GM12878 (cell line): ENCODE results near the gene KIF22. TPM values are rescaled to one million over a fixed set of nuclear protein-coding genes. Genes with fewer than 3 reads are reported as not detected.

ENCODE experiments used
- ASH2L ChIP-seq: fragments of 300-600, 200-600 bp; sonication (generic); IDR thresholded peaks from 2 replicates; pipeline ENCODE4 v1.6.1; 2017; ENCODE audit warnings: low read depth, mild to moderate bottlenecking, borderline replicate concordance
- BRCA1 ChIP-seq: IDR thresholded peaks from 2 replicates; pipeline ENCODE4 v1.6.1; 2011; ENCODE audit warnings: low read depth, low read length, improper control_type of control experiment
- CBFB ChIP-seq: IDR thresholded peaks from 2 replicates; pipeline ENCODE4 v1.6.1; 2016; ENCODE audit warnings: antibody characterized with exemption, low read depth
- CBX3 ChIP-seq: fragments of 200-600 bp; sonication (generic); IDR thresholded peaks from 2 replicates; pipeline ENCODE4 v1.6.1; 2016; ENCODE audit warnings: low read depth, borderline replicate concordance
- CREB1 ChIP-seq: IDR thresholded peaks from 2 replicates; pipeline ENCODE4 v1.6.1; 2012; ENCODE audit warnings: low read depth, mild to moderate bottlenecking, inconsistent platforms
- EED ChIP-seq: sonication (generic); IDR thresholded peaks from 2 replicates; pipeline ENCODE4 v1.6.1; 2016; ENCODE audit warnings: antibody characterized with exemption, low read depth
- ETV6 ChIP-seq, 2 experiments: fragments of 450-650 bp in 1 of 2; IDR thresholded peaks in 1 of 2; conservative IDR thresholded peaks in 1 of 2; 2 replicates each; pipeline ENCODE4 v1.6.1; 2014; ENCODE audit warnings: antibody characterized with exemption in 1 of 2, borderline replicate concordance in 1 of 2, low read depth in 1 of 2, mild to moderate bottlenecking in 1 of 2, moderate library complexity in 1 of 2
- IKZF1 ChIP-seq: fragments of 450-650 bp; conservative IDR thresholded peaks from 2 replicates; pipeline ENCODE4 v1.6.1; 2017; ENCODE audit warnings: antibody characterized with exemption, mild to moderate bottlenecking
- JUNB ChIP-seq: IDR thresholded peaks from 2 replicates; pipeline ENCODE4 v1.6.1; 2016; ENCODE audit warnings: antibody characterized with exemption, mild to moderate bottlenecking
- MTA2 ChIP-seq: fragments of 450-650 bp; IDR thresholded peaks from 2 replicates; pipeline ENCODE4 v1.6.1; 2016; ENCODE audit warnings: low read depth, mild to moderate bottlenecking, moderate library complexity
- NFXL1 ChIP-seq: fragments of 450-650 bp; IDR thresholded peaks from 2 replicates; pipeline ENCODE4 v1.6.1; 2017; ENCODE audit warnings: antibody characterized with exemption, mild to moderate bottlenecking, borderline replicate concordance
- RBBP5 ChIP-seq: fragments of 200-600 bp; sonication (generic); conservative IDR thresholded peaks from 2 replicates; pipeline ENCODE4 v1.6.1; 2016
- RCOR1 ChIP-seq: conservative IDR thresholded peaks from 2 replicates; pipeline ENCODE4 v1.6.1; 2012; ENCODE audit warnings: low read depth, low read length, improper control_type of control experiment
- SIX5 ChIP-seq: IDR thresholded peaks from 2 replicates; pipeline ENCODE4 v1.6.1; 2011; ENCODE audit warnings: mild to moderate bottlenecking, low read depth, low read length, moderate library complexity; ENCODE audit not compliant: severe bottlenecking
- STAT3 ChIP-seq: IDR thresholded peaks from 2 replicates; pipeline ENCODE4 v1.6.1; 2011; ENCODE audit warnings: low read depth, low read length, improper control_type of control experiment
- TCF12 ChIP-seq: IDR thresholded peaks from 2 replicates; pipeline ENCODE4 v1.6.1; 2011; ENCODE audit warnings: low read depth, mild to moderate bottlenecking, low read length
- ZBED1 ChIP-seq: IDR thresholded peaks from 2 replicates; pipeline ENCODE4 v1.6.1; 2016; ENCODE audit warnings: borderline replicate concordance
- polyA plus RNA-seq, 11 experiments: library from polyadenylated mRNA; depleted of rRNA in 4 of 11; unstranded in 6 of 11; stranded (reverse) in 5 of 11; fragments of >200 nt; fragmentation: Nextera tagmentation in 4 of 11; fragmentation: Illumina TruSeq in 1 of 11; extraction: Ambion mirVana in 4 of 11; extraction: Trizol in 1 of 11; gene quantifications; 1 replicate in 1 of 11; 2 replicates in 10 of 11; pipeline versions ENCODE4 v1.2.1 to v1.2.3, GENCODE V29; 2011 to 2016; ENCODE audit warnings: inconsistent platforms in 2 of 11, missing spikeins in 2 of 11, low read depth in 1 of 11
- total RNA-seq, 4 experiments: library from RNA; depleted of rRNA in 3 of 4; stranded (reverse); fragments of >200 nt in 3 of 4; fragmentation: Illumina TruSeq in 1 of 4; extraction: Trizol in 1 of 4; gene quantifications; 2 replicates each; pipeline versions ENCODE4 v1.2.1 to v1.2.3, GENCODE V29; 2013 to 2021
- TF ChIP-seq, protein P1 (sequence below): fragments of 450-650 bp; formaldehyde crosslinking; IDR thresholded peaks from 2 replicates; pipeline ENCODE4 v1.5.0; 2022; ENCODE audit warnings: mild to moderate bottlenecking, missing genetic modification characterization
- TF ChIP-seq, protein P2 (sequence below): fragments of 450-650 bp; IDR thresholded peaks from 2 replicates; pipeline ENCODE4 v1.6.1; 2016; ENCODE audit warnings: mild to moderate bottlenecking
- TF ChIP-seq, protein P3 (sequence below): fragments of 450-650 bp; IDR thresholded peaks from 2 replicates; pipeline ENCODE4 v1.6.1; 2017; ENCODE audit warnings: mild to moderate bottlenecking, moderate library complexity
- TF ChIP-seq, protein P4 (sequence below): fragments of 450-650 bp; IDR thresholded peaks from 2 replicates; pipeline ENCODE4 v1.6.1; 2016; ENCODE audit warnings: mild to moderate bottlenecking

KIF22 gene
- total and polyA plus RNA-seq, 10 of the 15 experiments (the other 5 are each of a cell fraction or from before 2014, with no cell fraction given), result 7.6 to 158 (median 132) TPM

DNA sequence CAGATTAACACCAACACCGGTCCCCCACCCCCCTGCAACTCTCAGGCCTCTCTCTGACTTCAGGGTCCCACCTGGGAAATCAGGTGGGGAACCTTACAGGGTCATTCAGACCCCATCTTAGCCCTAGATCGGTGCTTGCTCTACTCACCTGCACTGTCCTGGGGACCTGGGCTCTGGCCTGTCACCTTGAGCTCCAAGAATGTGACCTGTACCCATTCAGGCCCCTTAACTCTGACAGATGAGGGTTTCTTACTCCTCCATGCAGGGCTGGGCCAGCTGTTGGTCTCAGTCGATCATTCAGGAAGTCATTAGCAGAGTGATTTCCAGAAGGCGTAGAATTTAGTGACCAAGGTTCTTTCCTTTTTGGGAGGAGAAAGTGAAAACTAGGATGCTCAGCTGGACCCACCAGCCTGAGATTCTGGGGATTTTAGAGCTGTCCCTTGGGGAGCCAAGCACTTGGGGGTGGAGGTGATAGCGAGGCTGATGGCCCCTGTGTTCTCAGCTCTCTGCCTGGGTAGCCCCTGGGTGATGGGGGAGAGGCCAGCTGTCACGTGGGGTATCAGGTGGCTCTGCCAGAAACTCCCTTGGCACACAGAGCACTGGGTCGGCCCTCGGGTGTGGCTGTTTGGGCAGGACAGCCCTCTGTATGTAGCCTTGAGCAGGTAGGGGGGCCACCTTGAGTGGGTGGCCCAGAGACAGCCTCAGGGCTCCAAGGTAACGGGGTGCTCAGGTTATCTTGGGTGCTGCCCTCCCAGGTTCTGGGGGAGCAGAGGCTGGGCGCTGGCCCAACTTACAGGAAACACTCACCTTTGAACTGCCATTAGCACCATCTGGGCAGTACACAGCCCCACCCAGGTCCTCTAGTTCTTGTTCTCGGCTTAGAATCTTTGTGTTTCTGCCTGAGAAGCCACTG, 30.4 kb downstream of the KIF22 start (continued):
- TF ChIP-seq SIX5 (no peak), ASH2L (no peak), STAT3 (no peak), BRCA1 (no peak), TCF12 (0 out of 2 replicates have a peak, but pooled peaks have one; percentile 1), IKZF1 (peak; percentile 32), RCOR1 (no peak), ETV6 (conservative IDR thresholded peaks at IDR 0.05 in 1 of 2, IDR thresholded peaks at IDR 0.05 in 1 of 2; ENCODE audit: borderline replicate concordance in 1 of 2, low read depth in 1 of 2) (no peak), EED (no peak; the same call in 1 of the 2 replicates), NFXL1 (no peak), ZBED1 (no peak), CBFB (no peak), CREB1 (no peak), MTA2 (peak; percentile 32; the same call in 1 of the 2 replicates), JUNB (no peak), CBX3 (no peak), RBBP5 (no peak)
- TF ChIP-seq, protein P1, sequence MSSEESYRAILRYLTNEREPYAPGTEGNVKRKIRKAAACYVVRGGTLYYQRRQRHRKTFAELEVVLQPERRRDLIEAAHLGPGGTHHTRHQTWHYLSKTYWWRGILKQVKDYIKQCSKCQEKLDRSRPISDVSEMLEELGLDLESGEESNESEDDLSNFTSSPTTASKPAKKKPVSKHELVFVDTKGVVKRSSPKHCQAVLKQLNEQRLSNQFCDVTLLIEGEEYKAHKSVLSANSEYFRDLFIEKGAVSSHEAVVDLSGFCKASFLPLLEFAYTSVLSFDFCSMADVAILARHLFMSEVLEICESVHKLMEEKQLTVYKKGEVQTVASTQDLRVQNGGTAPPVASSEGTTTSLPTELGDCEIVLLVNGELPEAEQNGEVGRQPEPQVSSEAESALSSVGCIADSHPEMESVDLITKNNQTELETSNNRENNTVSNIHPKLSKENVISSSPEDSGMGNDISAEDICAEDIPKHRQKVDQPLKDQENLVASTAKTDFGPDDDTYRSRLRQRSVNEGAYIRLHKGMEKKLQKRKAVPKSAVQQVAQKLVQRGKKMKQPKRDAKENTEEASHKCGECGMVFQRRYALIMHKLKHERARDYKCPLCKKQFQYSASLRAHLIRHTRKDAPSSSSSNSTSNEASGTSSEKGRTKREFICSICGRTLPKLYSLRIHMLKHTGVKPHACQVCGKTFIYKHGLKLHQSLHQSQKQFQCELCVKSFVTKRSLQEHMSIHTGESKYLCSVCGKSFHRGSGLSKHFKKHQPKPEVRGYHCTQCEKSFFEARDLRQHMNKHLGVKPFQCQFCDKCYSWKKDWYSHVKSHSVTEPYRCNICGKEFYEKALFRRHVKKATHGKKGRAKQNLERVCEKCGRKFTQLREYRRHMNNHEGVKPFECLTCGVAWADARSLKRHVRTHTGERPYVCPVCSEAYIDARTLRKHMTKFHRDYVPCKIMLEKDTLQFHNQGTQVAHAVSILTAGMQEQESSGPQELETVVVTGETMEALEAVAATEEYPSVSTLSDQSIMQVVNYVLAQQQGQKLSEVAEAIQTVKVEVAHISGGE, result no peak
- TF ChIP-seq, protein P2, sequence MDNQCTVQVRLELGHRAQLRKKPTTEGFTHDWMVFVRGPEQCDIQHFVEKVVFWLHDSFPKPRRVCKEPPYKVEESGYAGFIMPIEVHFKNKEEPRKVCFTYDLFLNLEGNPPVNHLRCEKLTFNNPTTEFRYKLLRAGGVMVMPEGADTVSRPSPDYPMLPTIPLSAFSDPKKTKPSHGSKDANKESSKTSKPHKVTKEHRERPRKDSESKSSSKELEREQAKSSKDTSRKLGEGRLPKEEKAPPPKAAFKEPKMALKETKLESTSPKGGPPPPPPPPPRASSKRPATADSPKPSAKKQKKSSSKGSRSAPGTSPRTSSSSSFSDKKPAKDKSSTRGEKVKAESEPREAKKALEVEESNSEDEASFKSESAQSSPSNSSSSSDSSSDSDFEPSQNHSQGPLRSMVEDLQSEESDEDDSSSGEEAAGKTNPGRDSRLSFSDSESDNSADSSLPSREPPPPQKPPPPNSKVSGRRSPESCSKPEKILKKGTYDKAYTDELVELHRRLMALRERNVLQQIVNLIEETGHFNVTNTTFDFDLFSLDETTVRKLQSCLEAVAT, result no peak
- TF ChIP-seq, protein P3, sequence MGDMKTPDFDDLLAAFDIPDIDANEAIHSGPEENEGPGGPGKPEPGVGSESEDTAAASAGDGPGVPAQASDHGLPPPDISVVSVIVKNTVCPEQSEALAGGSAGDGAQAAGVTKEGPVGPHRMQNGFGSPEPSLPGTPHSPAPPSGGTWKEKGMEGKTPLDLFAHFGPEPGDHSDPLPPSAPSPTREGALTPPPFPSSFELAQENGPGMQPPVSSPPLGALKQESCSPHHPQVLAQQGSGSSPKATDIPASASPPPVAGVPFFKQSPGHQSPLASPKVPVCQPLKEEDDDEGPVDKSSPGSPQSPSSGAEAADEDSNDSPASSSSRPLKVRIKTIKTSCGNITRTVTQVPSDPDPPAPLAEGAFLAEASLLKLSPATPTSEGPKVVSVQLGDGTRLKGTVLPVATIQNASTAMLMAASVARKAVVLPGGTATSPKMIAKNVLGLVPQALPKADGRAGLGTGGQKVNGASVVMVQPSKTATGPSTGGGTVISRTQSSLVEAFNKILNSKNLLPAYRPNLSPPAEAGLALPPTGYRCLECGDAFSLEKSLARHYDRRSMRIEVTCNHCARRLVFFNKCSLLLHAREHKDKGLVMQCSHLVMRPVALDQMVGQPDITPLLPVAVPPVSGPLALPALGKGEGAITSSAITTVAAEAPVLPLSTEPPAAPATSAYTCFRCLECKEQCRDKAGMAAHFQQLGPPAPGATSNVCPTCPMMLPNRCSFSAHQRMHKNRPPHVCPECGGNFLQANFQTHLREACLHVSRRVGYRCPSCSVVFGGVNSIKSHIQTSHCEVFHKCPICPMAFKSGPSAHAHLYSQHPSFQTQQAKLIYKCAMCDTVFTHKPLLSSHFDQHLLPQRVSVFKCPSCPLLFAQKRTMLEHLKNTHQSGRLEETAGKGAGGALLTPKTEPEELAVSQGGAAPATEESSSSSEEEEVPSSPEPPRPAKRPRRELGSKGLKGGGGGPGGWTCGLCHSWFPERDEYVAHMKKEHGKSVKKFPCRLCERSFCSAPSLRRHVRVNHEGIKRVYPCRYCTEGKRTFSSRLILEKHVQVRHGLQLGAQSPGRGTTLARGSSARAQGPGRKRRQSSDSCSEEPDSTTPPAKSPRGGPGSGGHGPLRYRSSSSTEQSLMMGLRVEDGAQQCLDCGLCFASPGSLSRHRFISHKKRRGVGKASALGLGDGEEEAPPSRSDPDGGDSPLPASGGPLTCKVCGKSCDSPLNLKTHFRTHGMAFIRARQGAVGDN, result peak; percentile 57; the same call in 1 of the 2 replicates
- TF ChIP-seq, protein P4, sequence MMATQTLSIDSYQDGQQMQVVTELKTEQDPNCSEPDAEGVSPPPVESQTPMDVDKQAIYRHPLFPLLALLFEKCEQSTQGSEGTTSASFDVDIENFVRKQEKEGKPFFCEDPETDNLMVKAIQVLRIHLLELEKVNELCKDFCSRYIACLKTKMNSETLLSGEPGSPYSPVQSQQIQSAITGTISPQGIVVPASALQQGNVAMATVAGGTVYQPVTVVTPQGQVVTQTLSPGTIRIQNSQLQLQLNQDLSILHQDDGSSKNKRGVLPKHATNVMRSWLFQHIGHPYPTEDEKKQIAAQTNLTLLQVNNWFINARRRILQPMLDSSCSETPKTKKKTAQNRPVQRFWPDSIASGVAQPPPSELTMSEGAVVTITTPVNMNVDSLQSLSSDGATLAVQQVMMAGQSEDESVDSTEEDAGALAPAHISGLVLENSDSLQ, result no peak
